HEK293T (cell line): ENCODE results near the gene CASD1.

Experiments used
- CTCF ChIA-PET: fragments of 350-600 bp; formaldehyde crosslinking; extraction: SDS; loops from one replicate; lab custom pipeline; 2021; ENCODE audit warnings: antibody characterized with exemption, inconsistent platforms; lab: Yijun Ruan, JAX
- POLR2A ChIA-PET: fragments of 350-600 bp; formaldehyde crosslinking; extraction: SDS; loops from one replicate; lab custom pipeline; 2020; ENCODE audit warnings: antibody characterized with exemption, inconsistent platforms; lab: Yijun Ruan, JAX
- DNase-seq: peaks from one replicate; pipeline ENCODE4 v3.0.0; 2012; ENCODE audit warnings: mixed read lengths; ENCODE audit errors: extremely low spot score
- ARNT ChIP-seq: fragments of 450-650 bp; IDR thresholded peaks from 2 replicates; pipeline ENCODE4 v1.6.1; 2017; ENCODE audit warnings: mild to moderate bottlenecking
- BHLHE40 ChIP-seq: fragments of 450-650 bp; IDR thresholded peaks from 2 replicates; pipeline ENCODE4 v1.6.1; 2016; ENCODE audit warnings: mild to moderate bottlenecking, moderate library complexity, borderline replicate concordance
- CTBP1 ChIP-seq: fragments of 450-650 bp; IDR thresholded peaks from 2 replicates; pipeline ENCODE4 v1.6.1; 2016; ENCODE audit warnings: borderline replicate concordance
- ELF4 ChIP-seq: fragments of 450-650 bp; IDR thresholded peaks from 2 replicates; pipeline ENCODE4 v1.6.1; 2017; ENCODE audit warnings: antibody characterized with exemption
- FOXA1 ChIP-seq: fragments of 450-650 bp; IDR thresholded peaks from 2 replicates; pipeline ENCODE4 v1.6.1; 2016; ENCODE audit warnings: mild to moderate bottlenecking
- FOXK2 ChIP-seq: fragments of 450-650 bp; IDR thresholded peaks from 2 replicates; pipeline ENCODE4 v1.6.1; 2016; ENCODE audit warnings: mild to moderate bottlenecking
- FOXM1 ChIP-seq: fragments of 450-650 bp; IDR thresholded peaks from 2 replicates; pipeline ENCODE4 v1.6.1; 2017; ENCODE audit warnings: mild to moderate bottlenecking, borderline replicate concordance
- HDGF ChIP-seq: fragments of 450-650 bp; IDR thresholded peaks from 2 replicates; pipeline ENCODE4 v1.6.1; 2017; ENCODE audit warnings: antibody characterized with exemption, borderline replicate concordance
- L3MBTL2 ChIP-seq: fragments of 450-650 bp; conservative IDR thresholded peaks from 2 replicates; pipeline ENCODE4 v1.6.1; 2016; ENCODE audit warnings: mild to moderate bottlenecking
- LEF1 ChIP-seq: fragments of 450-650 bp; IDR thresholded peaks from 2 replicates; pipeline ENCODE4 v1.6.1; 2017; ENCODE audit warnings: mild to moderate bottlenecking, borderline replicate concordance
- NFRKB ChIP-seq: fragments of 450-650 bp; IDR thresholded peaks from 2 replicates; pipeline ENCODE4 v1.6.1; 2016; ENCODE audit warnings: mild to moderate bottlenecking, moderate library complexity
- PKNOX1 ChIP-seq: fragments of 450-650 bp; IDR thresholded peaks from 2 replicates; pipeline ENCODE4 v1.6.1; 2016
- SP1 ChIP-seq: fragments of 450-650 bp; IDR thresholded peaks from 2 replicates; pipeline ENCODE4 v1.6.1; 2017
- SUZ12 ChIP-seq: fragments of 450-650 bp; IDR thresholded peaks from 2 replicates; pipeline ENCODE4 v1.6.1; 2016; ENCODE audit warnings: mild to moderate bottlenecking
- TARDBP ChIP-seq: fragments of 450-650 bp; IDR thresholded peaks from 2 replicates; pipeline ENCODE4 v1.6.1; 2016
- ZNF384 ChIP-seq: fragments of 450-650 bp; IDR thresholded peaks from 2 replicates; pipeline ENCODE4 v1.6.1; 2016

Gene CASD1

DNA sequence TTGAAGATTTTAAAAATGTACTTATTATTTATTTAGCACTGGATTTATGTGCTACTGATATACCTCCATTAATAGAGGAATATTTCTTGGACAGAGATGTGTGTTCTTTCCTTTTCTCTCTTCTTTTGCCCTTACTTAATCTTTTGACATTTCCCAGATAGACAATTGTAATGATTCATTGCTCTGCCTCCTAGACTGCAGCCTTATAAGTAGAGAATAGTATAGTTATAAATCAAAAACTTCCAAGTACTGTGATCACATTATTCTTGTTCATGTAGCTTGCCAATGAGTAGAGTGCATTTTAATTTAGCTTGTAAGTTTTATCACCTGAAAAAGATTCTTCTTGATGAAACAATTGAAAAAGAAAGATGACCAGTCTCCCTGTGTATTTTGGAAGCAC lies 47.6 kb downstream of the CASD1 start:
- DNase-seq: no peak
- TF ChIP-seq PKNOX1 (no peak), NFRKB (no peak)
- ChIA-PET POLR2A (no interaction called here), CTCF (no interaction called here)

DNA sequence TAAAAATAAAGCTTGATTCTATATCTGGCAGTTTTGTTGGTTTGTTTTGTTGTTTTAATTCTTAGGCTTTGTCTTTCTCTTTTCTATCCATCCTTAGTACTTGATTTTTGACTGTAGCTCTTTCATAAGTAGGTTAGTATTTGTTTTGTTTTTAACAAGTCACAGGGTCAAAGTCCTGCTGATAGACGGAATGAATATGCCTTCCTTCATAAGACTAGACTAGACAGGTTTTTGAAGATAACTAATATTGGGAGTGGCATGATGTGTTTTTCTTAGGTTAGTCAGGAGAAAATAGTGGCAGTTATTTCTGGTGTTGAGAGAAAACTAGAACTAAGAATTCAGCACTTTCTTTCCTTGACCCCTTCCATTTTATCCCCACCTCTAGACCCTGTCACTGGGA lies 50.4 kb downstream of the CASD1 start:
- ChIA-PET POLR2A (no interaction called here), CTCF (no interaction called here)
- TF ChIP-seq CTBP1 (no peak), FOXK2 (no peak), L3MBTL2 (no peak), SP1 (no peak)
- DNase-seq: no peak

- POLR2A ChIA-PET: no interaction called here
- no peak for DNase-seq
- no peak for TF ChIP-seq PKNOX1
- no peak for TF ChIP-seq HDGF
- TF ChIP-seq ZNF384: no peak
- TF ChIP-seq TARDBP: no peak
- no peak for TF ChIP-seq ARNT
- no peak for TF ChIP-seq BHLHE40
- no peak for TF ChIP-seq LEF1
- TF ChIP-seq NFRKB: no peak
- no peak for TF ChIP-seq SP1
- TF ChIP-seq FOXK2: no peak
- no peak for TF ChIP-seq SUZ12
- CTCF ChIA-PET: no interaction called here
Measured at GRCh38 chr7:94561841-94562514, 52.4 kb downstream of the CASD1 start.

DNA sequence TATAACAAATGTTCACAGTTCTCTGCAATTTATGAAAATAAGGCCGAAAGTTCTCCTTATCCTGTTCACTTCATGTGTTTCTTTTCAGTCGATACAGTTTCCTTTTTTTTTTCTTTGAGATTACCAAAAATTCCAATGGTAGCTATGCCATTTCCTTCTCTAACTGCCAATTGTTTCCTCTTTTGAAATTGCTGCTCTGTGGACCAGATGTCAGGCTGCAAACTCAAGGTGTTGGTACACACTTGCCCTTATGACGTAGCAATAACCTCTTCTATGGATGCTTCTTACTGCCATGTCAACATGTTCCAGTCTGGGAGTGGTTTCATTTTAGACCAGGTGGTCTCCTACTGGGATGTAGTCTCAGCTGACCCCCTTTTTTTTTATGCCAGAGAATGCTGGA lies 52.9 kb downstream of the CASD1 start:
- no peak for DNase-seq
- CTCF ChIA-PET: no interaction called here
- TF ChIP-seq HDGF (no peak), NFRKB (no peak), CTBP1 (no peak)

GRCh38 chr7:94565247-94565894 lies 55.8 kb downstream of the CASD1 start:
- POLR2A ChIA-PET: no interaction called here
- TF ChIP-seq SP1 (no peak), FOXM1 (no peak), SUZ12 (no peak), ARNT (no peak), BHLHE40 (no peak), FOXK2 (no peak), TARDBP (no peak)
- CTCF ChIA-PET: no interaction called here
- DNase-seq: no peak

More for the DNA sequence above, 52.9 kb downstream of the CASD1 start:
- POLR2A ChIA-PET: no interaction called here

- ChIA-PET CTCF (no interaction called here), POLR2A (no interaction called here)
- no peak for TF ChIP-seq ARNT
- no peak for TF ChIP-seq SUZ12
- no peak for TF ChIP-seq PKNOX1
- no peak for TF ChIP-seq ELF4
- TF ChIP-seq CTBP1: no peak
- no peak for DNase-seq
Measured at GRCh38 chr7:94567396-94567795, 57.8 kb downstream of the CASD1 start.

- ChIA-PET CTCF (no interaction called here), POLR2A (interaction anchor here (0.8 kb wide), 1 partner anchor 626 kb away, joined by 3 read pairs; no protein-coding TSS in a partner anchor)
- no peak for TF ChIP-seq BHLHE40
- no peak for DNase-seq
Measured at GRCh38 chr7:94571816-94572215, 62.2 kb downstream of the CASD1 start.

DNA sequence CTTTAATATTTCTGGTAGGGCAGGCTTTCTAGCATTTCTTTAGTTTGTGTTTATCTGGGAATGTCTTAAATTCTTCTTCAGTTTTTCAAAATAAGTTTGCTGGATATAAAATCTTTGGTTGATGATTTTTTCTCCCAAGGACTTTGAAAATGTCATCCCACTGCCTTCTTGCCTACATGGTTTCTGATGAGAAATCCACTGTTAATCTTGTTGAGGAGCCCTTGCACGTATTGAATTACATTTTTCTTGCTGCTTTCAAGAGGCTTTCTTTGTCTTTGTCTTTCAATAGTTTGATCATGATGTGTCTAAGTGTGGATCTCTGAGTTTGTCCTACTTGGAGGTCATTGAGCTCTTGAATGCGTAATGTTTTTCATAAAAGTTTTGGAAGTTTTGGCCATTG lies 66.0 kb downstream of the CASD1 start:
- TF ChIP-seq FOXM1: no peak
- TF ChIP-seq BHLHE40: no peak
- no peak for TF ChIP-seq SP1
- TF ChIP-seq ARNT: no peak
- TF ChIP-seq TARDBP: no peak
- TF ChIP-seq NFRKB: no peak
- TF ChIP-seq ZNF384: no peak
- TF ChIP-seq PKNOX1: no peak
- no peak for TF ChIP-seq L3MBTL2
- no peak for TF ChIP-seq FOXK2
- no peak for TF ChIP-seq HDGF
- no peak for TF ChIP-seq CTBP1
- TF ChIP-seq LEF1: no peak
- TF ChIP-seq ELF4: no peak
- TF ChIP-seq SUZ12: no peak
- no peak for TF ChIP-seq FOXA1
- POLR2A ChIA-PET: no interaction called here
- no peak for DNase-seq
- CTCF ChIA-PET: no interaction called here
